Measurements from ENCODE around the gene PBRM1.

The PBRM1 gene

GRCh38 chr3:52524258-52524751 lies 161.4 kb downstream of the PBRM1 start:
- no peak for DNase-seq (ENCODE audit: low spot score)
- no peak for TF ChIP-seq CTCF (IDR thresholded peaks at IDR 0.05)
- Histone ChIP-seq H3K27ac (peak overlapping the region; percentile 94), H3K4me3 (peak overlapping the region; percentile 44)

- no peak for DNase-seq (ENCODE audit: low spot score)
Observed at GRCh38 chr3:52523386-52524257, 162.1 kb downstream of the PBRM1 start.

GRCh38 chr3:52522651-52523251 lies 163.0 kb downstream of the PBRM1 start:
- no peak for DNase-seq (ENCODE audit: low spot score)
- TF ChIP-seq CTCF (IDR thresholded peaks at IDR 0.05): no peak
- Histone ChIP-seq H3K4me3 (no peak overlapping the region), H3K27ac (peak overlapping the region in 1 of 2 donors; percentile 94)

More at GRCh38 chr3:52523386-52524257, 162.1 kb downstream of the PBRM1 start:
- Histone ChIP-seq H3K27ac (peak overlapping the region; percentile 94), H3K4me3 (no peak overlapping the region)
- TF ChIP-seq CTCF (IDR thresholded peaks at IDR 0.05): no peak

- H3K27ac ChIP-seq: no peak overlapping the region
- DNase-seq (ENCODE audit: low spot score): no peak
- no peak for TF ChIP-seq CTCF (IDR thresholded peaks at IDR 0.05)
- no peak overlapping the region for H3K4me3 ChIP-seq
Observed at GRCh38 chr3:52521881-52522650, 163.6 kb downstream of the PBRM1 start.

- no peak for TF ChIP-seq CTCF (IDR thresholded peaks at IDR 0.05)
- DNase-seq (ENCODE audit: low spot score): no peak
- H3K27ac ChIP-seq: no peak overlapping the region
Observed at GRCh38 chr3:52521488-52521824, 164.3 kb downstream of the PBRM1 start.

GRCh38 chr3:52520716-52521487 lies 164.8 kb downstream of the PBRM1 start:
- Histone ChIP-seq H3K4me3 (no peak overlapping the region), H3K27ac (no peak overlapping the region)
- no peak for DNase-seq (ENCODE audit: low spot score)
- TF ChIP-seq CTCF (IDR thresholded peaks at IDR 0.05): no peak

More at GRCh38 chr3:52521488-52521824, 164.3 kb downstream of the PBRM1 start:
- H3K4me3 ChIP-seq: no peak overlapping the region
